Thoracic aorta (tissue), 2 donors: ENCODE results near the gene BTAF1. TPM values are rescaled to one million over a fixed set of nuclear protein-coding genes. Genes with fewer than 3 reads are reported as not detected.
A peak's percentile ranks its signal among the peaks of the same experiment; 100 is the strongest.

Source experiments
- ATAC-seq: fragments of 150-250 bp; one replicate; pipeline ENCODE4 v1.8.0; 2017; ENCODE audit warnings: low read depth; ENCODE audit not compliant: insufficient number of reproducible peaks, low FRiP score
- DNase-seq: peaks from one replicate; pipeline ENCODE4 v3.0.0-alpha.2; 2020; ENCODE audit warnings: low spot score
- H3K27ac ChIP-seq, 2 donors: fragments of 200-600 bp; sonication (generic); 1 replicate in 1 of 2; 2 replicates in 1 of 2; pipeline ENCODE4 v1.5.1; 2016; ENCODE audit warnings: mild to moderate bottlenecking in 2 of 2, moderate library complexity in 2 of 2
- H3K27me3 ChIP-seq: fragments of 200-600 bp; sonication (generic); replicated peaks from 2 replicates; pipeline ENCODE4 v1.6.0; 2016; ENCODE audit warnings: mild to moderate bottlenecking; ENCODE audit not compliant: insufficient read depth
- H3K36me3 ChIP-seq: fragments of 200-600 bp; sonication (generic); one replicate; pipeline ENCODE4 v1.5.1; 2016
- H3K4me1 ChIP-seq, 2 donors: fragments of 200-600 bp; sonication (generic); 1 replicate in 1 of 2; 2 replicates in 1 of 2; pipeline versions ENCODE4 v1.5.1 to v1.6.0; 2016; ENCODE audit warnings: low read depth in 2 of 2, mild to moderate bottlenecking in 1 of 2; ENCODE audit not compliant: control insufficient read depth in 1 of 2
- H3K4me3 ChIP-seq: fragments of 200-600 bp; sonication (generic); 2 replicates; pipeline ENCODE4 v1.5.1; 2016; ENCODE audit warnings: mild to moderate bottlenecking
- H3K9me3 ChIP-seq: fragments of 200-600 bp; sonication (generic); 2 replicates; pipeline ENCODE4 v1.5.1; 2016
- total RNA-seq, 2 donors: library from RNA; depleted of rRNA; stranded (reverse); fragments of >200 nt; gene quantifications; one replicate each; pipeline versions ENCODE4 v1.1.0 to v1.2.3, GENCODE V29; 2016
- TF ChIP-seq, protein P1 (sequence below): fragments of 200-600 bp; sonication (generic); IDR thresholded peaks from one replicate; pipeline ENCODE4 v1.5.1; 2019; ENCODE audit warnings: antibody characterized with exemption

Gene BTAF1
- total RNA-seq, 2 donors from 2014 or later: 55.4 to 72.2 TPM

DNA sequence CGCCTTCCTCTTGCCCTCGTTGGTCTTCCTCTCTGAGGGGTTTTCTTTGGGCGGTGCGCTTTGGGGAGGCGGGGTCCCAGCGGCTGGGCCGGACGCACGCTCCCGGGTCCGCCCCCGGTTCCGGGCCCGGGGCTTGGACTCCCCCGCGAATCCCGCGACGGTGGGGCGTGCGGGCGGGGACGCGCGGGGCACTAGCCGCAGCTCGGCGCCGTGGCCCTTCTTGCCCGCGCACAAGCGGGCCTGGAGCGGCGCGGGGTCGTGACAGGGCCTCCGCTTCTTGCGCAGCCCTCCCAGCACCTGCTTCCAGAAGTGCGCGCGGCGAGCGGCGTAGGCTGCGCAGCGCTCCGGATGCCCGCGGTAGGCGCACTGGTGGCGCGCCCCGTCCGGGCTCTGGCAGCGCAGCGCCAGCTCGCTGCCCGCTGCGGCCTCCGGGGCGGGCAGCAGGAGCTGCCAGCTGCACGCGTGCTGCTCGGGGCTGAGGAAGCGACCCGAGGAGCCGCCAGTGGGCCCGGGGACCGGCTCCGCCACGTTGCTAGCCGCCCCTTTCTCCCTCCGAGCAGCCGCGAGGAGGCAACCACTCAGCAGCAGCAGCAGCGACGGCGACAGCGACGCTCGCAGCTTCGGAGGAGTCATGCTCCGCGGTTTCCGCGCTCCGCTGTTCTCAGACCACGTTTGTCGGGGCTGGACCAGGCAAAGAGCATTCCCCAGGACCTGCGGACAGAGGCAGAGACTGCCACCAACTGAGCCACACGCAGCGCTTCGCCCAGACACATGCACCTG, 15.0 kb upstream of the BTAF1 start:
- DNase-seq: peak; percentile 38
- Histone ChIP-seq H3K9me3 (no peaks in the 10 kb centered on the region), H3K36me3 (no peaks in the 10 kb centered on the region), H3K4me1 (peaks cover 5 to 16% of the 10 kb centered on the region in 2 donors), H3K27ac (peak overlapping the region; percentile 76 to 86), H3K27me3 (no peaks in the 10 kb centered on the region), H3K4me3 (peak overlapping the region; percentile 90)
- TF ChIP-seq, protein P1, sequence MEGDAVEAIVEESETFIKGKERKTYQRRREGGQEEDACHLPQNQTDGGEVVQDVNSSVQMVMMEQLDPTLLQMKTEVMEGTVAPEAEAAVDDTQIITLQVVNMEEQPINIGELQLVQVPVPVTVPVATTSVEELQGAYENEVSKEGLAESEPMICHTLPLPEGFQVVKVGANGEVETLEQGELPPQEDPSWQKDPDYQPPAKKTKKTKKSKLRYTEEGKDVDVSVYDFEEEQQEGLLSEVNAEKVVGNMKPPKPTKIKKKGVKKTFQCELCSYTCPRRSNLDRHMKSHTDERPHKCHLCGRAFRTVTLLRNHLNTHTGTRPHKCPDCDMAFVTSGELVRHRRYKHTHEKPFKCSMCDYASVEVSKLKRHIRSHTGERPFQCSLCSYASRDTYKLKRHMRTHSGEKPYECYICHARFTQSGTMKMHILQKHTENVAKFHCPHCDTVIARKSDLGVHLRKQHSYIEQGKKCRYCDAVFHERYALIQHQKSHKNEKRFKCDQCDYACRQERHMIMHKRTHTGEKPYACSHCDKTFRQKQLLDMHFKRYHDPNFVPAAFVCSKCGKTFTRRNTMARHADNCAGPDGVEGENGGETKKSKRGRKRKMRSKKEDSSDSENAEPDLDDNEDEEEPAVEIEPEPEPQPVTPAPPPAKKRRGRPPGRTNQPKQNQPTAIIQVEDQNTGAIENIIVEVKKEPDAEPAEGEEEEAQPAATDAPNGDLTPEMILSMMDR: peak; percentile 46
- peak; percentile 75 for ATAC-seq

DNA sequence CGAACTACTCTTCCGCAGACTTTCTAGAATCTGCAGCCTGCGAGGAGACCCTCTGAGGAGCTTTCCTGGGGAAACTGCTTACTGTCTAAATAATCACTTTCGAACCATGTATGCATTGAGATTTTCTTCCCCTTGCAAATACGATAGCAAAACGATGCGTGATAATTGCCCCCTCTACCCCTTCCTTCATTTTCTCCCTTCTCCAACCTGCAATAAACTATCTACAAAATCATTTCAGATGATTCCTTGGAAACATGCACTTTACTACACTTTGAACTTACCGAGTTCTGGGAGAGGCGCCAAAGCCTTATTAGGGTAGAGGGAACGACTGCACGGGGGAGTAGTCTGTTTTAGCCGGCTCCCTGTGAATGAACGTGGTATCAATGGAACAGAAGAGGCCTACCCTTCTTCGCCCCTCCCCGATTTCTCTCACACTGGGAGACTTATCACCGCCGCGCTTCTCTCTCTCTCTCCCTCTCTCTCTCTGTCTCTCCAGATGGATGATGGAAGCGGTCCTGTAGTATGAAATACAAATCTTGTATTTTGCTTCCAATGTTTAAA, 14.4 kb upstream of the BTAF1 start, which contains the start of gene FGFBP3:
TSS of gene FGFBP3 (minus strand) at position 370 of the 561 bp plus-strand sequence. CDS start 517 bp downstream, outside the sequence.
- DNase-seq: no peak

DNA sequence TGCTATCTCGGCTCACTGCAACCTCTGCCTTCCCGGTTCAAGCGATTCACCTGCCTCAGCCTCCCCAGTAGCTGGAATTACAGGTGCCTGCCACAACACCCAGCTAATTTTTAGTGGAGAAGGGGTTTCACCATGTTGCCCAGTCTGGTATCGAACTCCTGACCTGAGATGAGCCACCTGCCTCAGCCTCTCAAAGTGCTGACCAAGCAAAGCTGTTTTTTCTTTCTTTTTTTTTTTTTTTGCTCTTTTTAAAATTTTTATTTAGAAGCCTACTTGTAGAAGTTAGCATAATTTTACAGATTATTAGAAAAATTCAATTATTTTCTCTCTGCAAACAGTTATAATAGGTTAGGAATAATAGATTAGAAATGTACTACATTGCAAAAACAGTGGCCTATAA, 13.1 kb upstream of the BTAF1 start:
- Histone ChIP-seq H3K27me3 (no peaks in the 10 kb centered on the region), H3K4me3 (no peak overlapping the region)
- TF ChIP-seq, protein P1: no peak

More for the DNA sequence above, 14.4 kb upstream of the BTAF1 start, which contains the start of gene FGFBP3:
- peak within 1 kb of the TSS; percentile 76 to 86 for H3K27ac ChIP-seq
- peak within 1 kb of the TSS; percentile 90 for H3K4me3 ChIP-seq
- H3K36me3 ChIP-seq: no peaks in the 10 kb centered on the region
- no peaks in the 10 kb centered on the region for H3K27me3 ChIP-seq
- ATAC-seq: no peak
- peaks cover 5 to 16% of the 10 kb centered on the region in 2 donors for H3K4me1 ChIP-seq
- H3K9me3 ChIP-seq: no peaks in the 10 kb centered on the region
- TF ChIP-seq, protein P1: no peak

DNA sequence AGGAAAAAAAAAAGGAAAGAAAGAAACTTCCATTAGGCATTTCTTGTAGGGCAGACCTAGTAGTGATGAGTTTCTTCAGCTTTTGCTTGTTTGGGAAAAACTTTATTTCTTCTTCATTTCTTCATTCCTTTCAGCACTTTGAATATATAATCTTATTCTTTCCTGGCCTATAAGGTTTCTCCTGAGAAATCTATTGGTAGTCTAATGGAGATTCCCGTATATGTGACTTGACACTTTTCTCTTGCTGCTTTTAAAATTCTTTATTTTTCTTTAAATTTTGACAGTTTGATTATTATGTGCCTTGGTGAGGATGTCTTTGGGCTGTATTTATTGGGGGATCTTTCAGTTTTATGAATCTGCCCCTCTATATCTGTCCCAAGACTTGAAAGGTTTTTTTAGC, 3.9 kb upstream of the BTAF1 start:
- H3K27me3 ChIP-seq: no peaks in the 10 kb centered on the region
- TF ChIP-seq, protein P1: no peak
- peaks cover 1 to 3% of the 10 kb centered on the region in 2 donors for H3K4me1 ChIP-seq
- H3K4me3 ChIP-seq: no peak overlapping the region
- no peak overlapping the region for H3K27ac ChIP-seq
- no peaks in the 10 kb centered on the region for H3K36me3 ChIP-seq
- DNase-seq: no peak
- no peak for ATAC-seq
- H3K9me3 ChIP-seq: peaks cover 2% of the 10 kb centered on the region

More for the DNA sequence above, 13.1 kb upstream of the BTAF1 start:
- Histone ChIP-seq H3K4me1 (peaks cover 5 to 16% of the 10 kb centered on the region in 2 donors), H3K36me3 (no peaks in the 10 kb centered on the region), H3K27ac (no peak overlapping the region), H3K9me3 (no peaks in the 10 kb centered on the region)
- ATAC-seq (no peak), DNase-seq (no peak)

DNA sequence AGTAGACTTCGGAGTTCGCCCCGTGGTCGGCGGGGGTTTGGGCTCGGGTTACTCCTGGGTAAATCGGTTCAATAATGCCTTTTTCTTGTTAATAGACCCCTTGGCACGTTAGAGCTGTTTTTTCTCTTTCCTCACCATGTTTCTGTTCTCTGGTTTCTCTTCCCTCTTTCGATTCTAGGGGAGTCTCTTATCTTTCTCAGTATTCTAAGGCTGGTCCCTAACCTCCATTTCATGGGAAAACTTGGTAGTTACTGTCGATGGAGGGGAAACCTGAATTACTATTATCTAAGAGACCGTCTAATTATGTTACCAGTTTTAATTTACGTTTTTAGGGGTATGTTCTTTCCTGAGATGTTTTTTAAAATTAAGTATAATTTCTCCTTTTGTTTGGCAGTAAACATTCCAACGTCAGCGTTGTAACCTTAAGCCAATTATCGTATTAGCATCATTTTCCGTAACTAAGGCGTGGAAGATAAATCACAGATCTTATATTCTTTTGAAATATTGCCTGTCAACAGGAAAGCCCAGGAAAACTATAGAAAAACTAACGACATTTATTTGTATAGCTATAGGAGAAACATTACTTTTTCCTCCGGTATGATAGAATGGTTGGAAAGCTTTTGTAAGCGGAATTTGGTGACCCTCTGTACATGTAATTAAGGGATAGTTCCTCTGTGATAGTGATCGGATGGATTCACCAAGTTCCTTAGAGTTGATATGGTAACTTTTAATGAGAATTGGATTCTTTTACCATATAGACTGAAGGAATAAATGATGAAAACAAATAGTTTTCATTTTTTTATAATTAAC, 847 bp downstream of the BTAF1 start:
- Histone ChIP-seq H3K36me3 (no peaks in the 10 kb centered on the region), H3K4me3 (peak overlapping the region; percentile 91), H3K9me3 (no peaks in the 10 kb centered on the region), H3K4me1 (peaks cover 25 to 33% of the 10 kb centered on the region in 2 donors), H3K27me3 (no peaks in the 10 kb centered on the region), H3K27ac (peak overlapping the region; percentile 79 to 94)
- no peak for ATAC-seq
- TF ChIP-seq, protein P1: no peak
- DNase-seq: no peak
